Left ventricle myocardium inferior (tissue), 1 donor: Measurements from ENCODE around the gene PTBP2. TPM values are rescaled to one million over a fixed set of nuclear protein-coding genes. Genes with fewer than 3 reads are reported as not detected.

Experiments used
- DNase-seq: peaks from one replicate; pipeline ENCODE4 v3.0.0-alpha.2; 2020
- H3K27ac ChIP-seq: fragments of 200-600 bp; replicated peaks from 2 replicates; pipeline ENCODE4 v1.8.0; 2021
- H3K27me3 ChIP-seq: fragments of 200-600 bp; 2 replicates; pipeline ENCODE4 v1.8.0; 2021; ENCODE audit warnings: low read depth
- H3K36me3 ChIP-seq: fragments of 200-600 bp; 2 replicates; pipeline ENCODE4 v1.8.0; 2021
- H3K4me1 ChIP-seq: fragments of 200-600 bp; 2 replicates; pipeline ENCODE4 v1.8.0; 2021
- H3K4me3 ChIP-seq: fragments of 200-600 bp; 2 replicates; pipeline ENCODE4 v1.8.0; 2021; ENCODE audit warnings: mild to moderate bottlenecking, moderate library complexity
- H3K9me3 ChIP-seq: fragments of 200-600 bp; replicated peaks from 2 replicates; pipeline ENCODE4 v1.8.0; 2021
- CTCF ChIP-seq: fragments of 200-600 bp; IDR thresholded peaks from 2 replicates; pipeline ENCODE4 v1.8.0; 2021; ENCODE audit warnings: antibody characterized with exemption, mild to moderate bottlenecking, borderline replicate concordance
- intact Hi-C: fragments of 100-400 bp; cut with micrococcal nuclease; formaldehyde crosslinking; loops from one replicate; pipeline ENCODE4 v1.11.0; 2022
- total RNA-seq: library from RNA; stranded (reverse); fragmentation: NEBNext Ultra II Directional; extraction: Animal tissue kit (Norgen Biotek cat#: 25700); gene quantifications from one replicate; pipeline ENCODE4 v1.2.1, GENCODE V29; 2021
- donor health status: DM: no; HTN: yes; CAD: no; lungs with severe emphysema.

Gene PTBP2
- total RNA-seq, 1 donor from 2014 or later, result 10.3 TPM

GRCh38 chr1:96820107-96820506 is 98.5 kb downstream of the PTBP2 start:
- H3K27me3 ChIP-seq, result no peaks in the 10 kb centered on the region
- no peaks in the 10 kb centered on the region for H3K9me3 ChIP-seq
- DNase-seq, result no peak
- H3K4me3 ChIP-seq, result no peak overlapping the region
- H3K27ac ChIP-seq, result no peak overlapping the region
- peaks cover 10% of the 10 kb centered on the region for H3K36me3 ChIP-seq
- TF ChIP-seq CTCF, result no peak
- H3K4me1 ChIP-seq, result peaks cover 5% of the 10 kb centered on the region
- intact Hi-C loops, result no loop called here

- Histone ChIP-seq H3K27me3 (no peaks in the 10 kb centered on the region), H3K9me3 (no peaks in the 10 kb centered on the region), H3K4me3 (no peak overlapping the region), H3K4me1 (peaks cover 10% of the 10 kb centered on the region), H3K36me3 (peaks cover 4% of the 10 kb centered on the region), H3K27ac (no peak overlapping the region)
- no peak for TF ChIP-seq CTCF
- intact Hi-C loops, result no loop called here
- DNase-seq, result no peak
Measured at GRCh38 chr1:96820671-96821070, 99.1 kb downstream of the PTBP2 start.

GRCh38 chr1:96825231-96825630 is 103.6 kb downstream of the PTBP2 start:
- no peak for TF ChIP-seq CTCF
- H3K27me3 ChIP-seq, result no peaks in the 10 kb centered on the region
- H3K9me3 ChIP-seq, result no peaks in the 10 kb centered on the region
- peaks cover 7% of the 10 kb centered on the region for H3K4me1 ChIP-seq
- no peak overlapping the region for H3K4me3 ChIP-seq
- H3K27ac ChIP-seq, result no peak overlapping the region
- no peaks in the 10 kb centered on the region for H3K36me3 ChIP-seq
- no peak for DNase-seq
- intact Hi-C loops, result no loop called here

- no peak for DNase-seq
- Histone ChIP-seq H3K4me3 (no peak overlapping the region), H3K27ac (no peak overlapping the region), H3K27me3 (no peaks in the 10 kb centered on the region), H3K36me3 (no peaks in the 10 kb centered on the region), H3K9me3 (no peaks in the 10 kb centered on the region), H3K4me1 (peaks cover 4% of the 10 kb centered on the region)
- intact Hi-C loops, result no loop called here
- TF ChIP-seq CTCF, result no peak
Measured at GRCh38 chr1:96825950-96826576, 104.5 kb downstream of the PTBP2 start.

- no peak for DNase-seq
- Histone ChIP-seq H3K27me3 (no peaks in the 10 kb centered on the region), H3K4me3 (no peak overlapping the region), H3K4me1 (no peaks in the 10 kb centered on the region), H3K36me3 (no peaks in the 10 kb centered on the region), H3K9me3 (no peaks in the 10 kb centered on the region), H3K27ac (no peak overlapping the region)
- intact Hi-C loops, result no loop called here
- TF ChIP-seq CTCF, result no peak
Measured at GRCh38 chr1:96833376-96833775, 111.8 kb downstream of the PTBP2 start.

- H3K4me3 ChIP-seq, result no peak overlapping the region
- no peak overlapping the region for H3K27ac ChIP-seq
- no peak for TF ChIP-seq CTCF
- H3K9me3 ChIP-seq, result no peaks in the 10 kb centered on the region
- no peaks in the 10 kb centered on the region for H3K4me1 ChIP-seq
- no peaks in the 10 kb centered on the region for H3K36me3 ChIP-seq
- H3K27me3 ChIP-seq, result no peaks in the 10 kb centered on the region
- intact Hi-C loops, result no loop called here
- DNase-seq, result no peak
Measured at GRCh38 chr1:96834986-96835385, 113.4 kb downstream of the PTBP2 start.
